ENCODE data around the gene TECTA.
"Not testable (repeated sequence)": the region's sequence is repeated elsewhere in the genome, so short reads cannot be mapped to it uniquely, and the experiment has no call there.

The TECTA gene

GRCh38 chr11:121129362-121130340 is 28.6 kb downstream of the TECTA start:
- FAIRE-seq = no peak

- no peak for FAIRE-seq
Measured at GRCh38 chr11:121131656-121132055, 30.6 kb downstream of the TECTA start.

- FAIRE-seq = no peak
Measured at GRCh38 chr11:121132211-121132976, 31.4 kb downstream of the TECTA start.

- no peak for FAIRE-seq
Measured at GRCh38 chr11:121134741-121135312, 33.8 kb downstream of the TECTA start.

GRCh38 chr11:121137005-121137404 is 36.0 kb downstream of the TECTA start:
- no peak for FAIRE-seq

- FAIRE-seq = no peak
Measured at GRCh38 chr11:121138259-121138658, 37.2 kb downstream of the TECTA start.

- no peak for FAIRE-seq
Measured at GRCh38 chr11:121140369-121140768, 39.3 kb downstream of the TECTA start.

GRCh38 chr11:121141066-121141465 is 40.0 kb downstream of the TECTA start:
- no peak for FAIRE-seq

- FAIRE-seq = no peak
Measured at GRCh38 chr11:121143921-121144320, 42.9 kb downstream of the TECTA start.

GRCh38 chr11:121144723-121145122 is 43.7 kb downstream of the TECTA start:
- FAIRE-seq = no peak

- no peak for FAIRE-seq
Measured at GRCh38 chr11:121145826-121146225, 44.8 kb downstream of the TECTA start.

GRCh38 chr11:121149116-121149515 is 48.1 kb downstream of the TECTA start:
- no peak for FAIRE-seq

GRCh38 chr11:121151207-121151688 is 50.2 kb downstream of the TECTA start:
- no peak for FAIRE-seq

GRCh38 chr11:121152764-121153163 is 51.7 kb downstream of the TECTA start:
- FAIRE-seq = no peak

GRCh38 chr11:121153472-121153871 is 52.4 kb downstream of the TECTA start:
- no peak for FAIRE-seq

GRCh38 chr11:121154486-121155314 is 53.7 kb downstream of the TECTA start:
- FAIRE-seq = no peak

GRCh38 chr11:121157756-121158155 is 56.7 kb downstream of the TECTA start:
- no peak for FAIRE-seq

- FAIRE-seq = no peak
Measured at GRCh38 chr11:121159741-121160140, 58.7 kb downstream of the TECTA start.

GRCh38 chr11:121161349-121161917 is 60.4 kb downstream of the TECTA start:
- FAIRE-seq = no peak

GRCh38 chr11:121163658-121164308 is 62.7 kb downstream of the TECTA start:
- no peak for FAIRE-seq

GRCh38 chr11:121177629-121178028 is 76.6 kb downstream of the TECTA start:
- FAIRE-seq = not testable (repeated sequence)
